ENCODE results near the gene GNG12. TPM values are rescaled to one million over a fixed set of nuclear protein-coding genes. Genes with fewer than 3 reads are reported as not detected.

GNG12 gene
- total and polyA plus RNA-seq, 9 of the 15 experiments (the other 6 are each of a cell fraction or from before 2014, with no cell fraction given): 2.6 to 6.0 (median 4.1) TPM

DNA sequence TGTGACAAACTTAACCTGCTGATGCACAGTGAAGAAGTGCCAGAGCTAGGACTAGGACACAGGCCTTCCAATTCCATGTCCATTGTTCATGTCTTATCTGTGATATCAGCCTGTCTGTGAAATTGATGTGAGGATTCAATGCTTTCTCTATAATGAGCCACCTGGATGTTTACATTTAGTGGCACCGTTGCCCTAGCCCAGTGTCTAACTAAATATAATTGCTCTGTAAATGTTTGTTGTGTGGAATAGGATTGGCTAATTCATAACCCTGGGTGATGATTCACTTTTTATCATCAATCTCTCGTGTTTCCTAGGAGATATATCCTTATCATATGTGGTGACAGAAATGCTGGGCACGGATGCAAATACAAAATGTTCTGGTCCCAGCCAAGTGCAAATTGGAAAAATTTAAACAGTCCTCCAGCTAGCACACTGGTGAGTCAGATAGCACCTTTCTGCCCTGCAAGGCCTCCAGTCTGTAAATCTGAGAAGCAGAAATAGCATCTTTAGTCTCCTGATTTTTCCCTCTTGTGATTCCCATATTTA lies 46.9 kb upstream of the GNG12 start:
- no TSS peak for BruUV-seq (replicated peaks)
- no peak for ATAC-seq
- Histone ChIP-seq H3K9ac (ENCODE audit: insufficient read depth in 1 of 2, low read depth in 2 of 2, low read length in 2 of 2) (no peak overlapping the region), H3K4me2 (ENCODE audit: insufficient read depth, low read length) (no peak overlapping the region), H3K9me3 (replicated peaks; ENCODE audit: control insufficient read depth, insufficient read depth, low read depth, low read length) (no peaks in the 10 kb centered on the region), H3K27me3 (ENCODE audit: control insufficient read depth in 2 of 2, insufficient read depth in 2 of 2, low read length in 2 of 2) (no peaks in the 10 kb centered on the region), H3K4me3 (no peak overlapping the region), H4K20me1 (replicated peaks; ENCODE audit: control insufficient read depth, insufficient read depth, low read length) (no peaks in the 10 kb centered on the region), H3K27ac (ENCODE audit: extremely low read depth, low read depth, low read length) (no peak overlapping the region), H2AFZ (ENCODE audit: low read depth, low read length) (no peak overlapping the region; the same call in 1 of the 2 replicates), H3K36me3 (ENCODE audit: control insufficient read depth, insufficient read depth, low read length) (no peaks in the 10 kb centered on the region), H3K9me1 (ENCODE audit: control insufficient read depth, insufficient read depth, low read length) (no peaks in the 10 kb centered on the region), H3K79me2 (ENCODE audit: control insufficient read depth, insufficient read depth, low read length) (no peaks in the 10 kb centered on the region), H3K4me1 (replicated peaks in 1 of 2; ENCODE audit: control insufficient read depth in 2 of 2, insufficient read depth in 2 of 2, low read length in 2 of 2) (no peaks in the 10 kb centered on the region; a peak in 2 of 5 replicates)
- in situ Hi-C loops (cut with MboI) (no loop called here), intact Hi-C loops (cut with micrococcal nuclease) (no loop called here)
- ChIA-PET POLR2A (no interaction called here), CTCF (ENCODE audit: low intra/inter-chr PET ratio) (interaction anchor here (0.6 kb wide), 1 partner anchor 150 kb away, joined by 3 read pairs; no protein-coding TSS in a partner anchor)
- no peak for DNase-seq (ENCODE audit: extremely low read depth in 1 of 4, low spot score in 3 of 4)
- no peak for FAIRE-seq
- 6% methylated on average over 3 of the region's 3 CpGs for WGBS (ENCODE audit: insufficient coverage, low coverage, missing lambda C conversion rate)
- TF ChIP-seq, protein P1, sequence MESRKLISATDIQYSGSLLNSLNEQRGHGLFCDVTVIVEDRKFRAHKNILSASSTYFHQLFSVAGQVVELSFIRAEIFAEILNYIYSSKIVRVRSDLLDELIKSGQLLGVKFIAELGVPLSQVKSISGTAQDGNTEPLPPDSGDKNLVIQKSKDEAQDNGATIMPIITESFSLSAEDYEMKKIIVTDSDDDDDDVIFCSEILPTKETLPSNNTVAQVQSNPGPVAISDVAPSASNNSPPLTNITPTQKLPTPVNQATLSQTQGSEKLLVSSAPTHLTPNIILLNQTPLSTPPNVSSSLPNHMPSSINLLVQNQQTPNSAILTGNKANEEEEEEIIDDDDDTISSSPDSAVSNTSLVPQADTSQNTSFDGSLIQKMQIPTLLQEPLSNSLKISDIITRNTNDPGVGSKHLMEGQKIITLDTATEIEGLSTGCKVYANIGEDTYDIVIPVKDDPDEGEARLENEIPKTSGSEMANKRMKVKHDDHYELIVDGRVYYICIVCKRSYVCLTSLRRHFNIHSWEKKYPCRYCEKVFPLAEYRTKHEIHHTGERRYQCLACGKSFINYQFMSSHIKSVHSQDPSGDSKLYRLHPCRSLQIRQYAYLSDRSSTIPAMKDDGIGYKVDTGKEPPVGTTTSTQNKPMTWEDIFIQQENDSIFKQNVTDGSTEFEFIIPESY (CRISPR knock-in tag; IDR thresholded peaks at IDR 0.05): no peak
- peak; percentile 77 for TF ChIP-seq JUND (IDR thresholded peaks at IDR 0.05; ENCODE audit: borderline replicate concordance, low read depth, low read length)
- peak; percentile 63; the same call in 1 of the 3 replicates for TF ChIP-seq JUND (tag; IDR thresholded peaks at IDR 0.05; ENCODE audit: borderline replicate concordance, low read depth, low read length)
- peak; percentile 64; the same call in 1 of the 2 replicates for TF ChIP-seq FOXJ2 (tag; IDR thresholded peaks at IDR 0.05)
- no peak for TF ChIP-seq GABPA (tag; conservative IDR thresholded peaks at IDR 0.05; ENCODE audit: low read depth)
- TF ChIP-seq, protein P2, sequence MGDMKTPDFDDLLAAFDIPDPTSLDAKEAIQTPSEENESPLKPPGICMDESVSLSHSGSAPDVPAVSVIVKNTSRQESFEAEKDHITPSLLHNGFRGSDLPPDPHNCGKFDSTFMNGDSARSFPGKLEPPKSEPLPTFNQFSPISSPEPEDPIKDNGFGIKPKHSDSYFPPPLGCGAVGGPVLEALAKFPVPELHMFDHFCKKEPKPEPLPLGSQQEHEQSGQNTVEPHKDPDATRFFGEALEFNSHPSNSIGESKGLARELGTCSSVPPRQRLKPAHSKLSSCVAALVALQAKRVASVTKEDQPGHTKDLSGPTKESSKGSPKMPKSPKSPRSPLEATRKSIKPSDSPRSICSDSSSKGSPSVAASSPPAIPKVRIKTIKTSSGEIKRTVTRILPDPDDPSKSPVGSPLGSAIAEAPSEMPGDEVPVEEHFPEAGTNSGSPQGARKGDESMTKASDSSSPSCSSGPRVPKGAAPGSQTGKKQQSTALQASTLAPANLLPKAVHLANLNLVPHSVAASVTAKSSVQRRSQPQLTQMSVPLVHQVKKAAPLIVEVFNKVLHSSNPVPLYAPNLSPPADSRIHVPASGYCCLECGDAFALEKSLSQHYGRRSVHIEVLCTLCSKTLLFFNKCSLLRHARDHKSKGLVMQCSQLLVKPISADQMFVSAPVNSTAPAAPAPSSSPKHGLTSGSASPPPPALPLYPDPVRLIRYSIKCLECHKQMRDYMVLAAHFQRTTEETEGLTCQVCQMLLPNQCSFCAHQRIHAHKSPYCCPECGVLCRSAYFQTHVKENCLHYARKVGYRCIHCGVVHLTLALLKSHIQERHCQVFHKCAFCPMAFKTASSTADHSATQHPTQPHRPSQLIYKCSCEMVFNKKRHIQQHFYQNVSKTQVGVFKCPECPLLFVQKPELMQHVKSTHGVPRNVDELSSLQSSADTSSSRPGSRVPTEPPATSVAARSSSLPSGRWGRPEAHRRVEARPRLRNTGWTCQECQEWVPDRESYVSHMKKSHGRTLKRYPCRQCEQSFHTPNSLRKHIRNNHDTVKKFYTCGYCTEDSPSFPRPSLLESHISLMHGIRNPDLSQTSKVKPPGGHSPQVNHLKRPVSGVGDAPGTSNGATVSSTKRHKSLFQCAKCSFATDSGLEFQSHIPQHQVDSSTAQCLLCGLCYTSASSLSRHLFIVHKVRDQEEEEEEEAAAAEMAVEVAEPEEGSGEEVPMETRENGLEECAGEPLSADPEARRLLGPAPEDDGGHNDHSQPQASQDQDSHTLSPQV (IDR thresholded peaks at IDR 0.05): no peak
- TF ChIP-seq, protein P3, sequence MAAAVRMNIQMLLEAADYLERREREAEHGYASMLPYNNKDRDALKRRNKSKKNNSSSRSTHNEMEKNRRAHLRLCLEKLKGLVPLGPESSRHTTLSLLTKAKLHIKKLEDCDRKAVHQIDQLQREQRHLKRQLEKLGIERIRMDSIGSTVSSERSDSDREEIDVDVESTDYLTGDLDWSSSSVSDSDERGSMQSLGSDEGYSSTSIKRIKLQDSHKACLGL (CRISPR knock-in tag; IDR thresholded peaks at IDR 0.05; ENCODE audit: borderline replicate concordance, poor library complexity, severe bottlenecking): no peak
- TF ChIP-seq, protein P4, sequence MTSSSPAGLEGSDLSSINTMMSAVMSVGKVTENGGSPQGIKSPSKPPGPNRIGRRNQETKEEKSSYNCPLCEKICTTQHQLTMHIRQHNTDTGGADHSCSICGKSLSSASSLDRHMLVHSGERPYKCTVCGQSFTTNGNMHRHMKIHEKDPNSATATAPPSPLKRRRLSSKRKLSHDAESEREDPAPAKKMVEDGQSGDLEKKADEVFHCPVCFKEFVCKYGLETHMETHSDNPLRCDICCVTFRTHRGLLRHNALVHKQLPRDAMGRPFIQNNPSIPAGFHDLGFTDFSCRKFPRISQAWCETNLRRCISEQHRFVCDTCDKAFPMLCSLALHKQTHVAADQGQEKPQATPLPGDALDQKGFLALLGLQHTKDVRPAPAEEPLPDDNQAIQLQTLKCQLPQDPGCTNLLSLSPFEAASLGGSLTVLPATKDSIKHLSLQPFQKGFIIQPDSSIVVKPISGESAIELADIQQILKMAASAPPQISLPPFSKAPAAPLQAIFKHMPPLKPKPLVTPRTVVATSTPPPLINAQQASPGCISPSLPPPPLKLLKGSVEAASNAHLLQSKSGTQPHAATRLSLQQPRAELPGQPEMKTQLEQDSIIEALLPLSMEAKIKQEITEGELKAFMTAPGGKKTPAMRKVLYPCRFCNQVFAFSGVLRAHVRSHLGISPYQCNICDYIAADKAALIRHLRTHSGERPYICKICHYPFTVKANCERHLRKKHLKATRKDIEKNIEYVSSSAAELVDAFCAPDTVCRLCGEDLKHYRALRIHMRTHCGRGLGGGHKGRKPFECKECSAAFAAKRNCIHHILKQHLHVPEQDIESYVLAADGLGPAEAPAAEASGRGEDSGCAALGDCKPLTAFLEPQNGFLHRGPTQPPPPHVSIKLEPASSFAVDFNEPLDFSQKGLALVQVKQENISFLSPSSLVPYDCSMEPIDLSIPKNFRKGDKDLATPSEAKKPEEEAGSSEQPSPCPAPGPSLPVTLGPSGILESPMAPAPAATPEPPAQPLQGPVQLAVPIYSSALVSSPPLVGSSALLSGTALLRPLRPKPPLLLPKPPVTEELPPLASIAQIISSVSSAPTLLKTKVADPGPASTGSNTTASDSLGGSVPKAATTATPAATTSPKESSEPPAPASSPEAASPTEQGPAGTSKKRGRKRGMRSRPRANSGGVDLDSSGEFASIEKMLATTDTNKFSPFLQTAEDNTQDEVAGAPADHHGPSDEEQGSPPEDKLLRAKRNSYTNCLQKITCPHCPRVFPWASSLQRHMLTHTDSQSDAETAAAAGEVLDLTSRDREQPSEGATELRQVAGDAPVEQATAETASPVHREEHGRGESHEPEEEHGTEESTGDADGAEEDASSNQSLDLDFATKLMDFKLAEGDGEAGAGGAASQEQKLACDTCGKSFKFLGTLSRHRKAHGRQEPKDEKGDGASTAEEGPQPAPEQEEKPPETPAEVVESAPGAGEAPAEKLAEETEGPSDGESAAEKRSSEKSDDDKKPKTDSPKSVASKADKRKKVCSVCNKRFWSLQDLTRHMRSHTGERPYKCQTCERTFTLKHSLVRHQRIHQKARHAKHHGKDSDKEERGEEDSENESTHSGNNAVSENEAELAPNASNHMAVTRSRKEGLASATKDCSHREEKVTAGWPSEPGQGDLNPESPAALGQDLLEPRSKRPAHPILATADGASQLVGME (CRISPR knock-in tag; IDR thresholded peaks at IDR 0.05): peak; percentile 45; the same call in 1 of the 2 replicates

Measured in K562 (cell line).